ENCODE results near the gene ADGRG6. TPM values are rescaled to one million over a fixed set of nuclear protein-coding genes. Genes with fewer than 3 reads are reported as not detected.
"Not testable (repeated sequence)": the region's sequence is repeated elsewhere in the genome, so short reads cannot be mapped to it uniquely, and the experiment has no call there.

ADGRG6 gene
- polyA plus RNA-seq, 2 donors, result 6.8 to 7.0 TPM

GRCh38 chr6:142336787-142337186, 35.0 kb downstream of the ADGRG6 start:
- H3K27ac ChIP-seq (ENCODE audit: low read depth in 2 of 2, low read length in 1 of 2), result peak overlapping the region in 1 of 2 donors; percentile 2
- no peaks in the 10 kb centered on the region for H3K36me3 ChIP-seq (ENCODE audit: control insufficient read depth in 2 of 2, insufficient read depth in 2 of 2, low read length in 1 of 2)
- no peaks in the 10 kb centered on the region for H3K4me1 ChIP-seq (ENCODE audit: control insufficient read depth in 2 of 2, insufficient read depth in 2 of 2, low read length in 1 of 2)
- H3K9me3 ChIP-seq (ENCODE audit: control insufficient read depth in 2 of 2, insufficient read depth in 1 of 2, low read depth in 1 of 2, low read length in 1 of 2), result no peaks in the 10 kb centered on the region
- 73 to 84% methylated on average over 3 of the region's 3 CpGs for WGBS, 2 donors
- H3K27me3 ChIP-seq (ENCODE audit: control insufficient read depth in 1 of 2, insufficient read depth in 2 of 2, low read length in 2 of 2), result no peaks in the 10 kb centered on the region
- no peak overlapping the region for H3K4me3 ChIP-seq (ENCODE audit: low read depth in 1 of 2, low read length in 2 of 2)

GRCh38 chr6:142339113-142339512, 37.3 kb downstream of the ADGRG6 start:
- Histone ChIP-seq H3K27ac (ENCODE audit: low read depth in 2 of 2, low read length in 1 of 2) (no peak overlapping the region), H3K4me1 (ENCODE audit: control insufficient read depth in 2 of 2, insufficient read depth in 2 of 2, low read length in 1 of 2) (no peaks in the 10 kb centered on the region), H3K36me3 (ENCODE audit: control insufficient read depth in 2 of 2, insufficient read depth in 2 of 2, low read length in 1 of 2) (no peaks in the 10 kb centered on the region), H3K9me3 (ENCODE audit: control insufficient read depth in 2 of 2, insufficient read depth in 1 of 2, low read depth in 1 of 2, low read length in 1 of 2) (no peaks in the 10 kb centered on the region), H3K27me3 (ENCODE audit: control insufficient read depth in 1 of 2, insufficient read depth in 2 of 2, low read length in 2 of 2) (no peaks in the 10 kb centered on the region), H3K4me3 (ENCODE audit: low read depth in 1 of 2, low read length in 2 of 2) (no peak overlapping the region)
- 64 to 76% methylated on average over 2 of the region's 2 CpGs for WGBS, 2 donors

GRCh38 chr6:142339968-142340658, 38.3 kb downstream of the ADGRG6 start:
- H3K36me3 ChIP-seq (ENCODE audit: control insufficient read depth in 2 of 2, insufficient read depth in 2 of 2, low read length in 1 of 2), result no peaks in the 10 kb centered on the region
- H3K9me3 ChIP-seq (ENCODE audit: control insufficient read depth in 2 of 2, insufficient read depth in 1 of 2, low read depth in 1 of 2, low read length in 1 of 2), result no peaks in the 10 kb centered on the region
- 61 to 78% methylated on average over 1 of the region's 1 CpG for WGBS, 2 donors
- H3K27ac ChIP-seq (ENCODE audit: low read depth in 2 of 2, low read length in 1 of 2), result no peak overlapping the region
- no peaks in the 10 kb centered on the region for H3K4me1 ChIP-seq (ENCODE audit: control insufficient read depth in 2 of 2, insufficient read depth in 2 of 2, low read length in 1 of 2)
- no peak overlapping the region for H3K4me3 ChIP-seq (ENCODE audit: low read depth in 1 of 2, low read length in 2 of 2)
- no peaks in the 10 kb centered on the region for H3K27me3 ChIP-seq (ENCODE audit: control insufficient read depth in 1 of 2, insufficient read depth in 2 of 2, low read length in 2 of 2)

- H3K4me3 ChIP-seq (ENCODE audit: low read depth in 1 of 2, low read length in 2 of 2), result no peak overlapping the region
- no peaks in the 10 kb centered on the region for H3K4me1 ChIP-seq (ENCODE audit: control insufficient read depth in 2 of 2, insufficient read depth in 2 of 2, low read length in 1 of 2)
- no peaks in the 10 kb centered on the region for H3K27me3 ChIP-seq (ENCODE audit: control insufficient read depth in 1 of 2, insufficient read depth in 2 of 2, low read length in 2 of 2)
- H3K27ac ChIP-seq (ENCODE audit: low read depth in 2 of 2, low read length in 1 of 2), result no peak overlapping the region
- H3K9me3 ChIP-seq (ENCODE audit: control insufficient read depth in 2 of 2, insufficient read depth in 1 of 2, low read depth in 1 of 2, low read length in 1 of 2), result no peaks in the 10 kb centered on the region
- no peaks in the 10 kb centered on the region for H3K36me3 ChIP-seq (ENCODE audit: control insufficient read depth in 2 of 2, insufficient read depth in 2 of 2, low read length in 1 of 2)
- 89 to 90% methylated on average over 2 of the region's 2 CpGs for WGBS, 2 donors
Observed at GRCh38 chr6:142341855-142342330, 40.1 kb downstream of the ADGRG6 start.

- Histone ChIP-seq H3K4me3 (ENCODE audit: low read depth in 1 of 2, low read length in 2 of 2) (no peak overlapping the region), H3K27me3 (ENCODE audit: control insufficient read depth in 1 of 2, insufficient read depth in 2 of 2, low read length in 2 of 2) (no peaks in the 10 kb centered on the region), H3K4me1 (ENCODE audit: control insufficient read depth in 2 of 2, insufficient read depth in 2 of 2, low read length in 1 of 2) (no peaks in the 10 kb centered on the region), H3K27ac (ENCODE audit: low read depth in 2 of 2, low read length in 1 of 2) (no peak overlapping the region), H3K36me3 (ENCODE audit: control insufficient read depth in 2 of 2, insufficient read depth in 2 of 2, low read length in 1 of 2) (no peaks in the 10 kb centered on the region), H3K9me3 (ENCODE audit: control insufficient read depth in 2 of 2, insufficient read depth in 1 of 2, low read depth in 1 of 2, low read length in 1 of 2) (no peaks in the 10 kb centered on the region)
Observed at GRCh38 chr6:142342986-142343385, 41.2 kb downstream of the ADGRG6 start.

GRCh38 chr6:142343938-142344337, 42.1 kb downstream of the ADGRG6 start:
- WGBS, 2 donors, result 90 to 91% methylated on average over 1 of the region's 1 CpG
- H3K27me3 ChIP-seq (ENCODE audit: control insufficient read depth in 1 of 2, insufficient read depth in 2 of 2, low read length in 2 of 2), result no peaks in the 10 kb centered on the region
- H3K36me3 ChIP-seq (ENCODE audit: control insufficient read depth in 2 of 2, insufficient read depth in 2 of 2, low read length in 1 of 2), result no peaks in the 10 kb centered on the region

GRCh38 chr6:142345261-142345660, 43.5 kb downstream of the ADGRG6 start:
- H3K4me3 ChIP-seq (ENCODE audit: low read depth in 1 of 2, low read length in 2 of 2), result no peak overlapping the region
- 33 to 53% methylated on average over 1 of the region's 1 CpG for WGBS, 2 donors
- H3K4me1 ChIP-seq (ENCODE audit: control insufficient read depth in 2 of 2, insufficient read depth in 2 of 2, low read length in 1 of 2), result peaks cover 0 to 4% of the 10 kb centered on the region in 2 donors
- no peaks in the 10 kb centered on the region for H3K27me3 ChIP-seq (ENCODE audit: control insufficient read depth in 1 of 2, insufficient read depth in 2 of 2, low read length in 2 of 2)
- no peak overlapping the region for H3K27ac ChIP-seq (ENCODE audit: low read depth in 2 of 2, low read length in 1 of 2)
- H3K36me3 ChIP-seq (ENCODE audit: control insufficient read depth in 2 of 2, insufficient read depth in 2 of 2, low read length in 1 of 2), result no peaks in the 10 kb centered on the region
- H3K9me3 ChIP-seq (ENCODE audit: control insufficient read depth in 2 of 2, insufficient read depth in 1 of 2, low read depth in 1 of 2, low read length in 1 of 2), result no peaks in the 10 kb centered on the region

More at GRCh38 chr6:142343938-142344337, 42.1 kb downstream of the ADGRG6 start:
- no peak overlapping the region for H3K4me3 ChIP-seq (ENCODE audit: low read depth in 1 of 2, low read length in 2 of 2)
- no peaks in the 10 kb centered on the region for H3K9me3 ChIP-seq (ENCODE audit: control insufficient read depth in 2 of 2, insufficient read depth in 1 of 2, low read depth in 1 of 2, low read length in 1 of 2)
- no peak overlapping the region for H3K27ac ChIP-seq (ENCODE audit: low read depth in 2 of 2, low read length in 1 of 2)
- H3K4me1 ChIP-seq (ENCODE audit: control insufficient read depth in 2 of 2, insufficient read depth in 2 of 2, low read length in 1 of 2), result no peaks in the 10 kb centered on the region

GRCh38 chr6:142346166-142346565, 44.4 kb downstream of the ADGRG6 start:
- not testable (repeated sequence) for H3K27me3 ChIP-seq (ENCODE audit: control insufficient read depth in 1 of 2, insufficient read depth in 2 of 2, low read length in 2 of 2); H3K27ac ChIP-seq (ENCODE audit: low read depth in 2 of 2, low read length in 1 of 2); H3K9me3 ChIP-seq (ENCODE audit: control insufficient read depth in 2 of 2, insufficient read depth in 1 of 2, low read depth in 1 of 2, low read length in 1 of 2); H3K36me3 ChIP-seq (ENCODE audit: control insufficient read depth in 2 of 2, insufficient read depth in 2 of 2, low read length in 1 of 2); H3K4me1 ChIP-seq (ENCODE audit: control insufficient read depth in 2 of 2, insufficient read depth in 2 of 2, low read length in 1 of 2); H3K4me3 ChIP-seq (ENCODE audit: low read depth in 1 of 2, low read length in 2 of 2)
- WGBS, 2 donors, result 78 to 91% methylated on average over 3 of the region's 3 CpGs

DNA sequence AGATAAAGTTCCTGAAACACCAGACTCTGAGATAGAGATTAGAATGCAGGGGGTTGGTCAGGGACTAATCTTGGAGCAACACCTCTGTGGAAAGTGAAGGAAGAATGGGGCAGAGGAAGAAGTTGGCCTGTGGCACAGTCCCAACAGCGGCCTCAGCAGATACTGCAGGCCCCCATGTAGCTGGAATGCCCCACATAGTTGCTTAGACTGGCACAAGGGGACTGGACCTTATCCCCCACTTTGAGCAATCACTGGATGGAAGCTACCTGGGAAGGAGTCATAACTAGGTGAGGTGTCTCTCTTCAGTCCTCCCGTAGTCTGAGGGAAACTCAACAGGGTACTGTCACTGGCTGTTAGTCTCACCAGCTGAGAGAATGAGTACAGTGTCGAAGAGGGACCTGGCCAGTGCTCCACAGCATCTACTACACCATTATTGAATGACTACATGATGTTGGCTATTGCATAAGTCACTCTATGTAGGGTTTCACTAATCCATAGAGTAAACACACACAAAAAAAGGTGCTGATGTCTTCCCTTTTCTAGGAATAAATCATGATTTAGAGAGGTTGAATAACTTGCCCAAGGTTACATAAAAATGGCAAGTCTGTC, 47.5 kb downstream of the ADGRG6 start:
- H3K4me3 ChIP-seq (ENCODE audit: low read depth in 1 of 2, low read length in 2 of 2), result no peak overlapping the region
- no peaks in the 10 kb centered on the region for H3K9me3 ChIP-seq (ENCODE audit: control insufficient read depth in 2 of 2, insufficient read depth in 1 of 2, low read depth in 1 of 2, low read length in 1 of 2)
- 81 to 82% methylated on average over 3 of the region's 3 CpGs for WGBS, 2 donors
- H3K27ac ChIP-seq (ENCODE audit: low read depth in 2 of 2, low read length in 1 of 2), result no peak overlapping the region
- no peaks in the 10 kb centered on the region for H3K36me3 ChIP-seq (ENCODE audit: control insufficient read depth in 2 of 2, insufficient read depth in 2 of 2, low read length in 1 of 2)
- no peaks in the 10 kb centered on the region for H3K27me3 ChIP-seq (ENCODE audit: control insufficient read depth in 1 of 2, insufficient read depth in 2 of 2, low read length in 2 of 2)
- peaks cover 0 to 4% of the 10 kb centered on the region in 2 donors for H3K4me1 ChIP-seq (ENCODE audit: control insufficient read depth in 2 of 2, insufficient read depth in 2 of 2, low read length in 1 of 2)

DNA sequence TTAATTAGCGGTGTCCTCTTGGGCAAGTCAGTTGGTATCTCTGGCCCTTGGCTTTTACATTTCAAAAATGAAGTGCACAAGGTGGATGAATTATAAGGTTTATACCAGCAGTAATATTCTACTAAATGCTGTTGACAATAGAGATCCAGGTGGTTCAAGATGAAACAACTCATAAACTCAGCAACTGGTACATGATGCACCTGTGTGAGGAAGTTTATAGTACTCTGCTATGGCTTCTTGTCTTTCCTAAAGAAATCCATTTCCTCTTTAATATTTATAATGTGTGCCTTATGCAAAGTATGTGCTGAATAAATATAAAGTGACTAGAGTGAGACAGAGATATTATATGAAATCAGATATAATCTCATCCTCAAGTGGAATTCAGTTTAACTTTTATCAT, 48.5 kb downstream of the ADGRG6 start:
- WGBS, 2 donors, result 100% methylated on average over 1 of the region's 1 CpG
- no peak overlapping the region for H3K4me3 ChIP-seq (ENCODE audit: low read depth in 1 of 2, low read length in 2 of 2)

More for the DNA sequence above, 48.5 kb downstream of the ADGRG6 start:
- Histone ChIP-seq H3K27ac (ENCODE audit: low read depth in 2 of 2, low read length in 1 of 2) (no peak overlapping the region), H3K36me3 (ENCODE audit: control insufficient read depth in 2 of 2, insufficient read depth in 2 of 2, low read length in 1 of 2) (no peaks in the 10 kb centered on the region), H3K4me1 (ENCODE audit: control insufficient read depth in 2 of 2, insufficient read depth in 2 of 2, low read length in 1 of 2) (peaks cover 0 to 4% of the 10 kb centered on the region in 2 donors), H3K9me3 (ENCODE audit: control insufficient read depth in 2 of 2, insufficient read depth in 1 of 2, low read depth in 1 of 2, low read length in 1 of 2) (no peaks in the 10 kb centered on the region), H3K27me3 (ENCODE audit: control insufficient read depth in 1 of 2, insufficient read depth in 2 of 2, low read length in 2 of 2) (no peaks in the 10 kb centered on the region)

All from esophagus (tissue), 2 donors.